ENCODE results near the gene FRAS1.

- no peak for TF ChIP-seq CTCF (IDR thresholded peaks at IDR 0.05)
- TF ChIP-seq POLR2A (IDR thresholded peaks at IDR 0.05): peak; percentile 30 to 45
Observed at GRCh38 chr4:78551420-78552351, 494.6 kb downstream of the FRAS1 start, which contains the start of gene ANXA3.

All from Peyer's patch (tissue), 4 donors.